Cardiac fibroblast (primary cell): ENCODE results near the gene SLC7A6OS.

Source experiments
- DNase-seq, 2 donors: peaks; one replicate each; pipeline versions ENCODE4 v3.0.0 to v3.0.0-alpha.2; 2010; ENCODE audit warnings: low read depth in 2 of 2
- H3K4me3 ChIP-seq, 2 donors: replicated peaks in 1 of 2; 1 replicate in 1 of 2; 2 replicates in 1 of 2; pipeline ENCODE4 v1.5.1; 2011; ENCODE audit warnings: low read depth in 2 of 2, low read length in 2 of 2, mild to moderate bottlenecking in 2 of 2, moderate library complexity in 1 of 2
- CTCF ChIP-seq: IDR thresholded peaks from one replicate; pipeline ENCODE4 v1.5.1; 2011; ENCODE audit warnings: low read depth, mild to moderate bottlenecking, low read length, inconsistent platforms

The SLC7A6OS gene

GRCh38 chr16:68350813-68351350 lies 40.1 kb upstream of the SLC7A6OS start:
- H3K4me3 ChIP-seq = no peak overlapping the region
- no peak for DNase-seq
- TF ChIP-seq CTCF = no peak

GRCh38 chr16:68349838-68350410 lies 39.2 kb upstream of the SLC7A6OS start:
- no peak overlapping the region for H3K4me3 ChIP-seq
- no peak for DNase-seq
- TF ChIP-seq CTCF = no peak

GRCh38 chr16:68348639-68349445 lies 38.1 kb upstream of the SLC7A6OS start:
- no peak for TF ChIP-seq CTCF
- H3K4me3 ChIP-seq = no peak overlapping the region
- DNase-seq = no peak

- DNase-seq = no peak
- no peak overlapping the region for H3K4me3 ChIP-seq
- no peak for TF ChIP-seq CTCF
Observed at GRCh38 chr16:68347605-68348004, 36.9 kb upstream of the SLC7A6OS start.

GRCh38 chr16:68346892-68347480 lies 36.2 kb upstream of the SLC7A6OS start:
- no peak for DNase-seq
- TF ChIP-seq CTCF = no peak
- no peak overlapping the region for H3K4me3 ChIP-seq

GRCh38 chr16:68345958-68346635 lies 35.4 kb upstream of the SLC7A6OS start:
- TF ChIP-seq CTCF = no peak
- no peak for DNase-seq
- H3K4me3 ChIP-seq = no peak overlapping the region
